Fibroblast of lung (primary cell): ENCODE results near the gene ASTN1. TPM values are rescaled to one million over a fixed set of nuclear protein-coding genes. Genes with fewer than 3 reads are reported as not detected.

Experiments used
- DNase-seq, 2 donors: peaks; one replicate each; pipeline versions ENCODE4 v3.0.0 to v3.0.0-alpha.2; 2010; ENCODE audit warnings: low read depth in 2 of 2
- H2AFZ ChIP-seq: 2 replicates; pipeline ENCODE4 v1.5.1; 2012; ENCODE audit warnings: low read length, control low read depth, inconsistent platforms
- H3K27ac ChIP-seq: 2 replicates; pipeline ENCODE4 v1.5.1; 2011; ENCODE audit warnings: low read length, control low read depth; ENCODE audit not compliant: insufficient read depth
- H3K27me3 ChIP-seq: 2 replicates; pipeline ENCODE4 v1.5.1; 2011; ENCODE audit warnings: mild to moderate bottlenecking, low read length; ENCODE audit not compliant: control insufficient read depth, insufficient read depth
- H3K36me3 ChIP-seq: 2 replicates; pipeline ENCODE4 v1.5.1; 2011; ENCODE audit warnings: low read length; ENCODE audit not compliant: control insufficient read depth, insufficient read depth
- H3K4me1 ChIP-seq: 2 replicates; pipeline ENCODE4 v1.5.1; 2011; ENCODE audit warnings: low read length; ENCODE audit not compliant: control insufficient read depth, insufficient read depth; ENCODE audit errors: extremely low read depth
- H3K4me2 ChIP-seq: 2 replicates; pipeline ENCODE4 v1.5.1; 2011; ENCODE audit warnings: low read length, control low read depth; ENCODE audit not compliant: insufficient read depth; ENCODE audit errors: extremely low read depth
- H3K4me3 ChIP-seq, 4 experiments: fragments of 200-600 bp in 1 of 4; sonication (generic) in 1 of 4; replicated peaks in 1 of 4; 2 replicates each; pipeline ENCODE4 v1.5.1; 2011 to 2016; ENCODE audit warnings: low read length in 4 of 4, low read depth in 3 of 4, mild to moderate bottlenecking in 3 of 4, control low read depth in 2 of 4, inconsistent platforms in 1 of 4, mixed read lengths in 1 of 4; ENCODE audit not compliant: insufficient read depth in 1 of 4; ENCODE audit errors: control extremely low read depth in 1 of 4
- H3K79me2 ChIP-seq: 2 replicates; pipeline ENCODE4 v1.5.1; 2012; ENCODE audit warnings: mild to moderate bottlenecking, low read length, inconsistent platforms; ENCODE audit not compliant: control insufficient read depth, insufficient read depth
- H3K9ac ChIP-seq: 2 replicates; pipeline ENCODE4 v1.5.1; 2011; ENCODE audit warnings: mild to moderate bottlenecking, low read length, control low read depth; ENCODE audit not compliant: insufficient read depth
- H3K9me3 ChIP-seq: 2 replicates; pipeline ENCODE4 v1.5.1; 2012; ENCODE audit warnings: low read depth, low read length; ENCODE audit not compliant: control insufficient read depth, insufficient read depth
- H4K20me1 ChIP-seq: 2 replicates; pipeline ENCODE4 v1.5.1; 2011; ENCODE audit warnings: low read length; ENCODE audit not compliant: control insufficient read depth, insufficient read depth; ENCODE audit errors: extremely low read depth
- EZH2 ChIP-seq: IDR thresholded peaks from 2 replicates; pipeline ENCODE4 v1.5.1; 2012; ENCODE audit warnings: low read length, control low read depth, mild to moderate bottlenecking; ENCODE audit errors: missing control alignments
- polyA plus RNA-seq, 2 donors: library from polyadenylated mRNA; depleted of rRNA in 1 of 2; stranded (reverse) in 1 of 2; unstranded in 1 of 2; fragments of >200 nt; gene quantifications; 2 replicates each; pipeline ENCODE4 v1.2.1, GENCODE V29; 2011 to 2012; ENCODE audit warnings: missing spikeins in 1 of 2
- total RNA-seq: library from RNA; depleted of rRNA; stranded (reverse); fragments of >200 nt; gene quantifications from 2 replicates; pipeline ENCODE4 v1.2.1, GENCODE V29; 2014
- TF ChIP-seq, protein P1 (sequence below), 2 donors: IDR thresholded peaks in 1 of 2; conservative IDR thresholded peaks in 1 of 2; 1 replicate in 1 of 2; 2 replicates in 1 of 2; pipeline ENCODE4 v1.5.1; 2011 to 2012; ENCODE audit warnings: low read length in 2 of 2, control low read depth in 1 of 2, inconsistent platforms in 1 of 2, low read depth in 1 of 2, mild to moderate bottlenecking in 1 of 2

The ASTN1 gene
- total and polyA plus RNA-seq, 2 donors (not counting 1 experiment from before 2014, with no cell fraction given): 0.06 to 0.17 TPM

- H3K9me3 ChIP-seq: no peaks in the 10 kb centered on the region
- no peaks in the 10 kb centered on the region for H3K36me3 ChIP-seq
- H3K27ac ChIP-seq: no peak overlapping the region
- H3K27me3 ChIP-seq: no peaks in the 10 kb centered on the region
- H3K79me2 ChIP-seq: no peaks in the 10 kb centered on the region
- no peak overlapping the region for H2AFZ ChIP-seq
- H3K9ac ChIP-seq: no peak overlapping the region
- H4K20me1 ChIP-seq: no peaks in the 10 kb centered on the region
- no peaks in the 10 kb centered on the region for H3K4me1 ChIP-seq
- no peak overlapping the region for H3K4me3 ChIP-seq
- TF ChIP-seq EZH2: no peak
- TF ChIP-seq, protein P1, sequence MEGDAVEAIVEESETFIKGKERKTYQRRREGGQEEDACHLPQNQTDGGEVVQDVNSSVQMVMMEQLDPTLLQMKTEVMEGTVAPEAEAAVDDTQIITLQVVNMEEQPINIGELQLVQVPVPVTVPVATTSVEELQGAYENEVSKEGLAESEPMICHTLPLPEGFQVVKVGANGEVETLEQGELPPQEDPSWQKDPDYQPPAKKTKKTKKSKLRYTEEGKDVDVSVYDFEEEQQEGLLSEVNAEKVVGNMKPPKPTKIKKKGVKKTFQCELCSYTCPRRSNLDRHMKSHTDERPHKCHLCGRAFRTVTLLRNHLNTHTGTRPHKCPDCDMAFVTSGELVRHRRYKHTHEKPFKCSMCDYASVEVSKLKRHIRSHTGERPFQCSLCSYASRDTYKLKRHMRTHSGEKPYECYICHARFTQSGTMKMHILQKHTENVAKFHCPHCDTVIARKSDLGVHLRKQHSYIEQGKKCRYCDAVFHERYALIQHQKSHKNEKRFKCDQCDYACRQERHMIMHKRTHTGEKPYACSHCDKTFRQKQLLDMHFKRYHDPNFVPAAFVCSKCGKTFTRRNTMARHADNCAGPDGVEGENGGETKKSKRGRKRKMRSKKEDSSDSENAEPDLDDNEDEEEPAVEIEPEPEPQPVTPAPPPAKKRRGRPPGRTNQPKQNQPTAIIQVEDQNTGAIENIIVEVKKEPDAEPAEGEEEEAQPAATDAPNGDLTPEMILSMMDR (conservative IDR thresholded peaks at IDR 0.05 in 1 of 2, IDR thresholded peaks at IDR 0.05 in 1 of 2; ENCODE audit: low read depth in 1 of 2, low read length in 2 of 2): no peak
- no peak overlapping the region for H3K4me2 ChIP-seq
- DNase-seq: no peak
These were observed 34.0 kb downstream of the ASTN1 start for GRCh38 chr1:177130451-177130945.

DNA sequence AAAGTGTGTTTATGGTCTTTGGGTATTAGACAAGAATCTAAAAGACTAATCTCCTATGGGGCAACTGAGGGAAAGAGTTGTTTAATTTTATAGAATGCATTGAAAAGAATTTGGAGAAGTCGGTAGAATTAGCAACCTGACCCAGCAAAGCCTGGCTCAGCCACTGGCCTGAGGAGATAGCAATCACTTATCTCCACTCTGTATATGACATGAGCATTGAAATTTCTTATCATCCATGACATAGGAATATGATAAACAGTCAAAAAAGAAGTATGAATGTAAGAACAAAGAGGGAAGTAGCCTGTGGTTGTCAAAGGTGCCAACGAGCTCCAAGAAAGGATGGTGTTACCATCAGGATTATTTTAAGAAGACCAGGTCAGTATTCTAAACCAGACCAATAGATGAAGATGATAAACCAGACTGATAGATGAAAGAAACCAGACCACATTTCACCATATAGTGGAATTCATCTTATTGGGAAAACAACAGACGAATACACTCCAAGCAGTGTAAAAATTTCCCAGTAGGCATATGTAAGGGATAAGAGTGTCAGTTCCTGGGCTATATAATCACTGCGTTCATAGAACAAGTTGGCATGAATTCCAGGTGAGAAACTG, 35.7 kb downstream of the ASTN1 start:
- Histone ChIP-seq H3K27me3 (no peaks in the 10 kb centered on the region), H3K79me2 (no peaks in the 10 kb centered on the region), H4K20me1 (no peaks in the 10 kb centered on the region), H3K4me3 (no peak overlapping the region), H3K36me3 (no peaks in the 10 kb centered on the region), H3K4me2 (no peak overlapping the region), H3K4me1 (no peaks in the 10 kb centered on the region), H3K9me3 (no peaks in the 10 kb centered on the region), H3K9ac (no peak overlapping the region), H2AFZ (no peak overlapping the region), H3K27ac (no peak overlapping the region)
- no peak for DNase-seq
- TF ChIP-seq, protein P1 (conservative IDR thresholded peaks at IDR 0.05 in 1 of 2, IDR thresholded peaks at IDR 0.05 in 1 of 2; ENCODE audit: low read depth in 1 of 2, low read length in 2 of 2): no peak
- no peak for TF ChIP-seq EZH2

- Histone ChIP-seq H3K4me1 (no peaks in the 10 kb centered on the region), H3K36me3 (no peaks in the 10 kb centered on the region), H3K9me3 (no peaks in the 10 kb centered on the region), H3K27me3 (no peaks in the 10 kb centered on the region), H4K20me1 (no peaks in the 10 kb centered on the region), H2AFZ (no peak overlapping the region), H3K27ac (no peak overlapping the region), H3K4me2 (no peak overlapping the region), H3K79me2 (no peaks in the 10 kb centered on the region), H3K9ac (no peak overlapping the region), H3K4me3 (no peak overlapping the region)
- TF ChIP-seq, protein P1 (conservative IDR thresholded peaks at IDR 0.05 in 1 of 2, IDR thresholded peaks at IDR 0.05 in 1 of 2; ENCODE audit: low read depth in 1 of 2, low read length in 2 of 2): no peak
- no peak for TF ChIP-seq EZH2
- DNase-seq: no peak
These were observed 38.2 kb downstream of the ASTN1 start for GRCh38 chr1:177126267-177126666.
